LNCAP (cell line): ENCODE results near the gene CNTNAP2.

Experiments
- CTCF ChIP-seq: fragments of 450-650 bp; IDR thresholded peaks from 2 replicates; pipeline ENCODE4 v1.5.1; 2017; ENCODE audit warnings: mild to moderate bottlenecking

CNTNAP2 gene

GRCh38 chr7:146096994-146097393 lies 19.6 kb upstream of the CNTNAP2 start:
- TF ChIP-seq CTCF: no peak

- TF ChIP-seq CTCF: no peak
These were observed 10.3 kb upstream of the CNTNAP2 start for GRCh38 chr7:146106319-146106718.

- no peak for TF ChIP-seq CTCF
These were observed 3.8 kb upstream of the CNTNAP2 start for GRCh38 chr7:146112755-146113154.

GRCh38 chr7:146115548-146115850 lies 1.1 kb upstream of the CNTNAP2 start:
- TF ChIP-seq CTCF: no peak

- no peak for TF ChIP-seq CTCF
These were observed 615 bp upstream of the CNTNAP2 start for GRCh38 chr7:146115851-146116520.

- no peak for TF ChIP-seq CTCF
These were observed 975 bp downstream of the CNTNAP2 start for GRCh38 chr7:146117576-146117975.

GRCh38 chr7:146119002-146119401 lies 2.4 kb downstream of the CNTNAP2 start:
- no peak for TF ChIP-seq CTCF

- no peak for TF ChIP-seq CTCF
These were observed 7.1 kb downstream of the CNTNAP2 start for GRCh38 chr7:146123715-146124114.
